Measurements from ENCODE around the gene ERLIN1.
A peak's percentile ranks its signal among the peaks of the same experiment; 100 is the strongest.

DNA sequence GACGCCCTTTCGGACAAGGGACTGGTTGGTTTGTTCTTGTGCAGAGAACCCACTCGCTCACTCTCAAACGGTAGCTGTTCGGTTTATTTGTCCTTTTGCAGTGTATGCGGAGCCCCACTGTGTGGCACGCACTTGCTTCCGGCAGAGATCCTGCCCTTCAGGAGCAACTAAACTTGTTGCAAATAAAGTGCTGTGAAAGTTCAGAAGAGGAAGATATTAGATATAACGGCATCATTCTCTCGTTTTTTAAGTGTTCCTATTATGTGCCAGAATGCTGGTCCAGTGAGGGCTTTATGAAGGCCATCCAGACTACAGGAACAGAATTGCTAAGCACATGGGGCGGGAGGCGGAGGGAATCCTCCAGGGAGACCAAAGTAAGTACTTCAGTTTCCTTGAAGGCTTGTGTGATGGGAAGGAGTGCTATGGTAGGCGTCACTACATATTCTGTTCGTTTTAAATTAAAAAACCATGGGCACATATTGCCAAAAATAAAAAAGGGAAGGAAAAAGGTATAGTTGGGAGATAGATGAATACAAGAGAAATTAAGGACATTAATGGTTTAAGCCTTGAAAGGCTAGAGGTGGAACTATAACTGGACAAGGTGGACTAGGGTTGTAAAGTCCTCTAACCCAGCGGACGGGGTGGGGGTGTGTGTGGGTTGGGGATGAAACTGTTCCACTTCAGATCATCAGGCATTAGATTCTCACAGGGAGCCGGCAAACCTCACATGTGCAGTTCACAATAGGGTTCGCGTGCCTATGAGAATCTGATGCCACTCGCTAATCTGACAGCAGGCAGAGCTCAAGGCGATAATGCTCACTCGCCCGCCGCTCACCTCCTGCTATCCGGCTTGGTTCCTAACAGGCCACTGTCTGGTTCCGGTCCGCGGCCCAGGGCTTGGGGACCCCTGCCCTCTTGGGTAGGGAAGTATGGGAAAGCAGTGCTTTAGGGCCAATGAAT, 704 bp upstream of the ERLIN1 start:
- TF ChIP-seq CTCF (IDR thresholded peaks at IDR 0.05 in 2 of 3, conservative IDR thresholded peaks at IDR 0.05 in 1 of 3; ENCODE audit: control insufficient read depth in 2 of 3, extremely low read depth in 1 of 3, insufficient read depth in 1 of 3, low read depth in 3 of 3, low read length in 3 of 3) (no peak), POLR2AphosphoS5 (IDR thresholded peaks at IDR 0.05; ENCODE audit: low read length) (no peak; the same call in none of the 2 replicates), BRCA1 (IDR thresholded peaks at IDR 0.05; ENCODE audit: low read depth, low read length) (no peak), GATAD2B (conservative IDR thresholded peaks at IDR 0.05; ENCODE audit: low read depth) (no peak), TCF7 (IDR thresholded peaks at IDR 0.05; ENCODE audit: borderline replicate concordance) (no peak), ETV6 (conservative IDR thresholded peaks at IDR 0.05 in 1 of 2, IDR thresholded peaks at IDR 0.05 in 1 of 2; ENCODE audit: borderline replicate concordance in 1 of 2, low read depth in 1 of 2) (no peak), SIX5 (IDR thresholded peaks at IDR 0.05; ENCODE audit: low read depth, low read length, severe bottlenecking) (no peak), MTA3 (IDR thresholded peaks at IDR 0.05; ENCODE audit: borderline replicate concordance, low read length) (0 out of 2 replicates have a peak, but pooled peaks have one; percentile 30)
- TF ChIP-seq, protein P1, sequence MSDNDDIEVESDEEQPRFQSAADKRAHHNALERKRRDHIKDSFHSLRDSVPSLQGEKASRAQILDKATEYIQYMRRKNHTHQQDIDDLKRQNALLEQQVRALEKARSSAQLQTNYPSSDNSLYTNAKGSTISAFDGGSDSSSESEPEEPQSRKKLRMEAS (IDR thresholded peaks at IDR 0.05; ENCODE audit: low read depth, low read length): no peak; the same call in 1 of the 2 replicates
